ENCODE data around the gene SLC10A7. TPM values are rescaled to one million over a fixed set of nuclear protein-coding genes. Genes with fewer than 3 reads are reported as not detected.
A peak's percentile ranks its signal among the peaks of the same experiment; 100 is the strongest.

The SLC10A7 gene
- total and polyA plus RNA-seq, 2 experiments from 2014 or later, result 1.9 to 2.9 TPM

- no peak overlapping the region for H3K4me3 ChIP-seq
- TF ChIP-seq CTCF (IDR thresholded peaks at IDR 0.05; ENCODE audit: low read depth, low read length), result no peak
- no peaks in the 10 kb centered on the region for H3K4me1 ChIP-seq (ENCODE audit: low read depth)
- H3K27me3 ChIP-seq, result peaks cover 2% of the 10 kb centered on the region
- no peaks in the 10 kb centered on the region for H3K9me3 ChIP-seq (ENCODE audit: low read depth)
- no peaks in the 10 kb centered on the region for H3K36me3 ChIP-seq
- no peak overlapping the region for H3K27ac ChIP-seq
- no peak for DNase-seq (ENCODE audit: low read depth in 1 of 2, low spot score in 1 of 2)
Measured at GRCh38 chr4:146292508-146292907, 229.2 kb downstream of the SLC10A7 start.

GRCh38 chr4:146291313-146291712 is 230.4 kb downstream of the SLC10A7 start:
- Histone ChIP-seq H3K27me3 (no peaks in the 10 kb centered on the region), H3K4me3 (no peak overlapping the region), H3K9me3 (ENCODE audit: low read depth) (no peaks in the 10 kb centered on the region), H3K27ac (no peak overlapping the region), H3K4me1 (ENCODE audit: low read depth) (no peaks in the 10 kb centered on the region), H3K36me3 (no peaks in the 10 kb centered on the region)
- DNase-seq (ENCODE audit: low read depth in 1 of 2, low spot score in 1 of 2), result no peak
- no peak for TF ChIP-seq CTCF (IDR thresholded peaks at IDR 0.05; ENCODE audit: low read depth, low read length)

- H3K9me3 ChIP-seq (ENCODE audit: low read depth), result no peaks in the 10 kb centered on the region
- no peak overlapping the region for H3K4me3 ChIP-seq
- no peak for DNase-seq (ENCODE audit: low read depth in 1 of 2, low spot score in 1 of 2)
- H3K4me1 ChIP-seq (ENCODE audit: low read depth), result no peaks in the 10 kb centered on the region
- TF ChIP-seq CTCF (IDR thresholded peaks at IDR 0.05; ENCODE audit: low read depth, low read length), result no peak
- H3K27me3 ChIP-seq, result no peaks in the 10 kb centered on the region
- no peaks in the 10 kb centered on the region for H3K36me3 ChIP-seq
- H3K27ac ChIP-seq, result no peak overlapping the region
Measured at GRCh38 chr4:146288193-146288592, 233.5 kb downstream of the SLC10A7 start.

- no peaks in the 10 kb centered on the region for H3K4me1 ChIP-seq (ENCODE audit: low read depth)
- no peaks in the 10 kb centered on the region for H3K9me3 ChIP-seq (ENCODE audit: low read depth)
- no peak for TF ChIP-seq CTCF (IDR thresholded peaks at IDR 0.05; ENCODE audit: low read depth, low read length)
- no peaks in the 10 kb centered on the region for H3K27me3 ChIP-seq
- no peak overlapping the region for H3K27ac ChIP-seq
- H3K36me3 ChIP-seq, result no peaks in the 10 kb centered on the region
- no peak overlapping the region for H3K4me3 ChIP-seq
- DNase-seq (ENCODE audit: low read depth in 1 of 2, low spot score in 1 of 2), result no peak
Measured at GRCh38 chr4:146285037-146285436, 236.7 kb downstream of the SLC10A7 start.

- H3K36me3 ChIP-seq, result no peaks in the 10 kb centered on the region
- no peaks in the 10 kb centered on the region for H3K27me3 ChIP-seq
- no peak overlapping the region for H3K4me3 ChIP-seq
- H3K27ac ChIP-seq, result no peak overlapping the region
- H3K9me3 ChIP-seq (ENCODE audit: low read depth), result no peaks in the 10 kb centered on the region
- no peaks in the 10 kb centered on the region for H3K4me1 ChIP-seq (ENCODE audit: low read depth)
- TF ChIP-seq CTCF (IDR thresholded peaks at IDR 0.05; ENCODE audit: low read depth, low read length), result no peak
- DNase-seq (ENCODE audit: low read depth in 1 of 2, low spot score in 1 of 2), result peak in 1 of 2 donors; percentile 16
Measured at GRCh38 chr4:146283758-146284651, 237.7 kb downstream of the SLC10A7 start.

Measured in cardiac muscle cell (in vitro differentiated cells and primary cell).